GM10847 (cell line): ENCODE measurements around the gene SRPK3.

Experiments used
- POLR2A ChIP-seq: IDR thresholded peaks from 2 replicates; pipeline ENCODE4 v1.6.1; 2011; ENCODE audit not compliant: insufficient read length; ENCODE audit errors: extremely low read depth

Gene SRPK3

GRCh38 chrX:153780678-153781427 is at the start of gene SRPK3:
Gene SRPK3 (plus strand): TSS chrX:153781041. CDS start chrX:153781087, 46 bp downstream.
- TF ChIP-seq POLR2A = no peak

- no peak for TF ChIP-seq POLR2A
Observed at GRCh38 chrX:153731117-153731844, 49.6 kb upstream of the SRPK3 start.

- no peak for TF ChIP-seq POLR2A
Observed at GRCh38 chrX:153731845-153732215, 49.0 kb upstream of the SRPK3 start.

GRCh38 chrX:153732401-153732800 is 48.4 kb upstream of the SRPK3 start:
- no peak for TF ChIP-seq POLR2A

GRCh38 chrX:153733651-153734240 is 47.1 kb upstream of the SRPK3 start:
- TF ChIP-seq POLR2A = no peak

- TF ChIP-seq POLR2A = no peak
Observed at GRCh38 chrX:153734871-153735270, 46.0 kb upstream of the SRPK3 start.

- no peak for TF ChIP-seq POLR2A
Observed at GRCh38 chrX:153735274-153735673, 45.6 kb upstream of the SRPK3 start.

- no peak for TF ChIP-seq POLR2A
Observed at GRCh38 chrX:153736071-153736820, 44.6 kb upstream of the SRPK3 start.

GRCh38 chrX:153736871-153737441 is 43.9 kb upstream of the SRPK3 start:
- no peak for TF ChIP-seq POLR2A

GRCh38 chrX:153738056-153738605 is 42.7 kb upstream of the SRPK3 start:
- no peak for TF ChIP-seq POLR2A

- no peak for TF ChIP-seq POLR2A
Observed at GRCh38 chrX:153739754-153740486, 40.9 kb upstream of the SRPK3 start.

- no peak for TF ChIP-seq POLR2A
Observed at GRCh38 chrX:153740631-153741222, 40.1 kb upstream of the SRPK3 start.

GRCh38 chrX:153741446-153741845 is 39.4 kb upstream of the SRPK3 start:
- TF ChIP-seq POLR2A = no peak
